KMS-11 (cell line): Measurements from ENCODE around the gene DDX5.

ENCODE experiments used
- H2AFZ ChIP-seq: fragments of 200-600 bp; sonication (generic); 2 replicates; pipeline ENCODE4 v1.6.1; 2016; ENCODE audit warnings: antibody characterized with exemption, mixed run types, low read depth
- H3K27ac ChIP-seq: fragments of 200-600 bp; sonication (generic); 2 replicates; pipeline ENCODE4 v1.6.1; 2016; ENCODE audit warnings: mild to moderate bottlenecking, mixed run types
- H3K27me3 ChIP-seq: fragments of 200-600 bp; sonication (generic); 2 replicates; pipeline ENCODE4 v1.6.1; 2017; ENCODE audit warnings: mild to moderate bottlenecking, low read depth, mixed run types, moderate library complexity; ENCODE audit not compliant: insufficient read depth
- H3K36me3 ChIP-seq: fragments of 200-600 bp; sonication (generic); 2 replicates; pipeline ENCODE4 v1.6.1; 2017; ENCODE audit warnings: mild to moderate bottlenecking, mixed run types; ENCODE audit not compliant: insufficient read depth
- H3K4me1 ChIP-seq: fragments of 200-600 bp; sonication (generic); 2 replicates; pipeline ENCODE4 v1.6.1; 2016; ENCODE audit warnings: mild to moderate bottlenecking, low read depth, mixed run types; ENCODE audit not compliant: poor library complexity, severe bottlenecking
- H3K4me2 ChIP-seq: fragments of 200-600 bp; sonication (generic); 2 replicates; pipeline ENCODE4 v1.7.0; 2016; ENCODE audit warnings: mild to moderate bottlenecking, mixed run types
- H3K4me3 ChIP-seq: fragments of 200-600 bp; sonication (generic); IDR thresholded peaks from 2 replicates; pipeline ENCODE4 v1.6.1; 2017; ENCODE audit warnings: low read depth, low read length, mixed read lengths; ENCODE audit not compliant: insufficient read depth
- H3K79me2 ChIP-seq: fragments of 200-600 bp; sonication (generic); 2 replicates; pipeline ENCODE4 v1.6.1; 2016; ENCODE audit warnings: low read depth, mixed run types; ENCODE audit not compliant: insufficient read depth
- H3K9ac ChIP-seq: fragments of 200-600 bp; sonication (generic); 2 replicates; pipeline ENCODE4 v1.6.1; 2016; ENCODE audit warnings: mild to moderate bottlenecking, mixed run types
- H4K20me1 ChIP-seq: fragments of 200-600 bp; sonication (generic); 2 replicates; pipeline ENCODE4 v1.6.1; 2016; ENCODE audit warnings: mild to moderate bottlenecking, mixed run types; ENCODE audit not compliant: insufficient read depth
- TF ChIP-seq, protein P1 (sequence below): fragments of 200-600 bp; sonication (generic); conservative IDR thresholded peaks from 2 replicates; pipeline ENCODE4 v1.6.1; 2017; ENCODE audit warnings: low read depth, mild to moderate bottlenecking, antibody characterized with exemption, low read length, moderate library complexity, mixed read lengths

The DDX5 gene

DNA sequence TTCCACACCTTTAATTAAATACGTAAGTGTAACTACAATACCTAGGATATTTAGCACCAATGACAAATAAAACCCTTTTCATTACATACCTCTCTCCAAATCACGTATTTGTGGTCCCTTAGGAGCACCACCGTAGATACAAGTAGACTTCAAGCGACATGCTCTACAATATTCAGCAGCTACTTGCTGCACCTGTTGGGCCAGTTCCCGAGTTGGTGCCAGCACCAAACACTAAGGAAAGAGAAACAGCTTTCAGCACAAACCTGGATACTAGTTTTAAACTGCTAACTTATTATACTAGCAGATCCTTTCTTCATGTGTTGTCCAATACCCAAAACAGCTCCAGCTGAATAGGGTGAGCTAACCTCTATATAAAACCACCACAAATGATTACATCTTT, 2.7 kb downstream of the DDX5 start:
- peaks cover 65% of the 10 kb centered on the region for H4K20me1 ChIP-seq
- TF ChIP-seq, protein P1, sequence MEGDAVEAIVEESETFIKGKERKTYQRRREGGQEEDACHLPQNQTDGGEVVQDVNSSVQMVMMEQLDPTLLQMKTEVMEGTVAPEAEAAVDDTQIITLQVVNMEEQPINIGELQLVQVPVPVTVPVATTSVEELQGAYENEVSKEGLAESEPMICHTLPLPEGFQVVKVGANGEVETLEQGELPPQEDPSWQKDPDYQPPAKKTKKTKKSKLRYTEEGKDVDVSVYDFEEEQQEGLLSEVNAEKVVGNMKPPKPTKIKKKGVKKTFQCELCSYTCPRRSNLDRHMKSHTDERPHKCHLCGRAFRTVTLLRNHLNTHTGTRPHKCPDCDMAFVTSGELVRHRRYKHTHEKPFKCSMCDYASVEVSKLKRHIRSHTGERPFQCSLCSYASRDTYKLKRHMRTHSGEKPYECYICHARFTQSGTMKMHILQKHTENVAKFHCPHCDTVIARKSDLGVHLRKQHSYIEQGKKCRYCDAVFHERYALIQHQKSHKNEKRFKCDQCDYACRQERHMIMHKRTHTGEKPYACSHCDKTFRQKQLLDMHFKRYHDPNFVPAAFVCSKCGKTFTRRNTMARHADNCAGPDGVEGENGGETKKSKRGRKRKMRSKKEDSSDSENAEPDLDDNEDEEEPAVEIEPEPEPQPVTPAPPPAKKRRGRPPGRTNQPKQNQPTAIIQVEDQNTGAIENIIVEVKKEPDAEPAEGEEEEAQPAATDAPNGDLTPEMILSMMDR: no peak
- H3K4me3 ChIP-seq: no peak overlapping the region
- peaks cover 82% of the 10 kb centered on the region for H3K79me2 ChIP-seq
- peak overlapping the region; percentile 55; the same call in 1 of the 2 replicates for H3K4me2 ChIP-seq
- H2AFZ ChIP-seq: no peak overlapping the region
- H3K27ac ChIP-seq: peak overlapping the region; percentile 16; the same call in 1 of the 2 replicates
- 0 out of 2 replicates have a peak overlapping the region, but pooled peaks have one; percentile 4 for H3K9ac ChIP-seq
- H3K36me3 ChIP-seq: peaks cover 61% of the 10 kb centered on the region
- peaks cover 70% of the 10 kb centered on the region for H3K4me1 ChIP-seq
- H3K27me3 ChIP-seq: no peaks in the 10 kb centered on the region

DNA sequence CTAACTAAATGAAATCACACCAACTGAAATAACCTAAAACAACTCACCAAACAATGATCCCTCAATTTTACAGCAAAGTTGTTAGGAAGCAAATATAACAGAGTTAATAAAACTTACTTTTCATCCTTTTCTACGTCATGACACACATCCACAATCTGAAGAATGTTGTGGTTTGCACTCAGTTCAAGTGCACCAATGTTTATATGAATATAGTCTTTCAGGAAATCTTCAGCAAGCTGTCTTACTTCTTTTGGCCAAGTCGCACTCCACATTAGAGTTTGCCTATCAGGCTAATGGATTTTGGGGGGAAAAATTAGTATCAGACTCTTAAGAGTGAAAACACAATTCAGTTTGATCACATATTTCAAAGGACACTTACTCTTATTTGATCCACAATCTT, 3.3 kb downstream of the DDX5 start:
- Histone ChIP-seq H3K4me3 (no peak overlapping the region), H3K36me3 (peaks cover 61% of the 10 kb centered on the region), H3K4me1 (peaks cover 70% of the 10 kb centered on the region), H3K27ac (peak overlapping the region; percentile 16; the same call in 1 of the 2 replicates), H2AFZ (no peak overlapping the region), H3K79me2 (peaks cover 76% of the 10 kb centered on the region), H3K4me2 (peak overlapping the region; percentile 55; the same call in 1 of the 2 replicates), H3K27me3 (no peaks in the 10 kb centered on the region), H4K20me1 (peaks cover 60% of the 10 kb centered on the region), H3K9ac (no peak overlapping the region)
- TF ChIP-seq, protein P1: no peak

GRCh38 chr17:64502021-64502420, 4.1 kb downstream of the DDX5 start:
- H2AFZ ChIP-seq: no peak overlapping the region
- H3K79me2 ChIP-seq: peaks cover 69% of the 10 kb centered on the region
- TF ChIP-seq, protein P1: no peak
- H3K27ac ChIP-seq: peak overlapping the region; percentile 16; the same call in 1 of the 2 replicates
- H3K36me3 ChIP-seq: peaks cover 61% of the 10 kb centered on the region
- H3K27me3 ChIP-seq: no peaks in the 10 kb centered on the region
- H3K4me3 ChIP-seq: no peak overlapping the region
- peaks cover 60% of the 10 kb centered on the region for H4K20me1 ChIP-seq
- no peak overlapping the region for H3K9ac ChIP-seq
- H3K4me1 ChIP-seq: peaks cover 74% of the 10 kb centered on the region
- H3K4me2 ChIP-seq: peak overlapping the region; percentile 55; the same call in 1 of the 2 replicates

- TF ChIP-seq, protein P1: no peak
Measured at GRCh38 chr17:64500862-64501765, 5.0 kb downstream of the DDX5 start.

More at GRCh38 chr17:64500862-64501765, 5.0 kb downstream of the DDX5 start:
- Histone ChIP-seq H3K4me3 (no peak overlapping the region), H3K36me3 (peaks cover 61% of the 10 kb centered on the region), H3K79me2 (peaks cover 71% of the 10 kb centered on the region), H3K4me2 (peak overlapping the region; percentile 55; the same call in 1 of the 2 replicates), H4K20me1 (peaks cover 60% of the 10 kb centered on the region), H3K27me3 (no peaks in the 10 kb centered on the region), H3K4me1 (peaks cover 74% of the 10 kb centered on the region), H3K9ac (no peak overlapping the region; the same call in 1 of the 2 replicates), H2AFZ (no peak overlapping the region), H3K27ac (peak overlapping the region; percentile 16; the same call in 1 of the 2 replicates)
